Stimulated activated memory B cell treated with anti-CD40 and anti-IgM and Interleukin-4, amounts not matched to agents 10 μg/mL and 1 μg/mL and 100 μg/mL, for 72 hours (primary cell): ENCODE data around the gene ATP6V0E2.

ENCODE experiments used
- ATAC-seq: fragments of 150-1000 bp; cut with Tn5 transposase; 2 replicates; pipeline ENCODE4 v1.10.0; 2021
- H3K27ac Mint-ChIP-seq: one replicate; pipeline ENCODE4 v1.8.0; 2022; ENCODE audit warnings: mild to moderate bottlenecking, mixed read lengths
- H3K27me3 Mint-ChIP-seq: one replicate; pipeline ENCODE4 v1.8.0; 2022; ENCODE audit warnings: mixed read lengths
- H3K36me3 Mint-ChIP-seq: one replicate; pipeline ENCODE4 v1.8.0; 2022; ENCODE audit warnings: mixed read lengths
- H3K4me1 Mint-ChIP-seq: one replicate; pipeline ENCODE4 v1.8.0; 2022; ENCODE audit warnings: mixed read lengths
- H3K4me3 Mint-ChIP-seq: one replicate; pipeline ENCODE4 v1.8.0; 2022; ENCODE audit warnings: mild to moderate bottlenecking, moderate library complexity, mixed read lengths
- H3K9me3 Mint-ChIP-seq: one replicate; pipeline ENCODE4 v1.8.0; 2022; ENCODE audit warnings: mixed read lengths

ATP6V0E2 gene

DNA sequence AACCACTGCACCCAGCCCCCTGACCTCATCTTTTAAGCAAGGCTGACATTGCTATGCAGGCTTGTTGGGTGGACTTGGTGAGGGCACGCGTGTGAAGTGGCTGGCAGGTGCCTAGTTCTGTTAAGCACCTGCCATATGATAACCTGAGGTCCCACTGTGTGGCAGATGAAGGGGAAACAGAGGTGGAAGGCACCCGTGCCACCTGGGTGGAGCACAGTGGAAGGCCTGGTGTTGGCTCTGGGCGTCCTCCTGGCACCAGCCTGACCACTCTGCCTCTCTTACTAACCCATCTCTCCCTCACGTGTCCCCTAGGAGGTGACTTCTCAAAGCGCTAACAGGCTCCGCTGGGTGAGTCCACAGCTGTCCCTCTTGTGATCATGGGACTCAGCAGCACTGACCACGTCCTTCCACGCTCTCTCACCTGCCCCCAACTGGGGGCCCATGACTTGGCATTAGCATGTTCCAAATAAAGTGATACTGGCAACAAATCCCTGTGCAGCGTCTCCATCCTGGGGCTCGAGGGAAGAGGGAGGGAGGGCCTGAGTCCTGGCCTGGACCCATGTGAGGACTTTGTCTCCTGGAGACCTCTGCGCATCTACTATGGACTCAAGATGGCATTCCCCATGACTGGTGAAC lies 40.2 kb upstream of the ATP6V0E2 start:
- no peaks in the 10 kb centered on the region for H3K36me3 Mint-ChIP-seq
- no peak overlapping the region for H3K27ac Mint-ChIP-seq
- H3K9me3 Mint-ChIP-seq = no peaks in the 10 kb centered on the region
- no peak overlapping the region for H3K4me3 Mint-ChIP-seq
- H3K4me1 Mint-ChIP-seq = peaks cover 6% of the 10 kb centered on the region
- no peak for ATAC-seq
- peaks cover 56% of the 10 kb centered on the region for H3K27me3 Mint-ChIP-seq

DNA sequence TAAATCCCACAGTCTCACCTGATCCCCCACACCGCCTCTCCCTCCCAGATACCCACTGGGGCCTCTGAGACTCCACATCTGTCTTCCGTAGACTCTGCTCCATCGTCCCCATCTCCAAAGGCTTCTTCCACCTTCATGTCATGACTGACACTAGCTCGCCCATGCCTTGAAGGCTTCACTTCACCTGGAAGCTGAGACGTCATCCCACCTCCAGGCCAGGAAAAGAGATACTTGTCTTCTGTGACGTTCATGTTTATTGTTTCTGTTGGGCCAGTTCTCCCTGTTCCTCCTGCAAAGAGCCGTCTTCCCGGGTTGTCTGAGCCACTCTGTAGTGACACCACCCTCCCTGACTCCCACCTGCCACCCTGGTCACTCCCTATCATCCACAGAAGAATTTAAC lies 39.2 kb upstream of the ATP6V0E2 start:
- H3K36me3 Mint-ChIP-seq = no peaks in the 10 kb centered on the region
- no peaks in the 10 kb centered on the region for H3K9me3 Mint-ChIP-seq
- ATAC-seq = no peak
- H3K4me3 Mint-ChIP-seq = no peak overlapping the region
- no peak overlapping the region for H3K27ac Mint-ChIP-seq
- H3K27me3 Mint-ChIP-seq = peaks cover 56% of the 10 kb centered on the region
- H3K4me1 Mint-ChIP-seq = peaks cover 16% of the 10 kb centered on the region

DNA sequence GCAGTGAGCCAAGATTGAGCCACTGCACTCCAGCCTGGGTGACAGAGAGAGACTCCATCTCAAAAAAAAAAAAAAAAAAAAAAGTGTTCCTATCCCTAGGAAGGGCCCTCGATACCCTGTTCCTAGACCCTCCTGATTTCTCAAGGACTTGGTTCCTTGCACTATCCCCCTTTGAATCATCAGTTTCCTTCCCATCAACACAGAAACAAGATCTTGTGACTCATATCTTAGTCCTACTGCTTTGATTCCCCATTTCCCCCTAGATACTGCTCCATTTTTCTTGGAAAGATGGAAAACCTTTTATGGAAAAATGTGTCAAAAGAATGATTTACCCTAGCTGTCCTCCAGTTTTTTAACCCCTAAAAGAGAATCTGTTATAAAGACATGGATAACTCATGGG lies 37.3 kb upstream of the ATP6V0E2 start:
- ATAC-seq = no peak
- no peaks in the 10 kb centered on the region for H3K36me3 Mint-ChIP-seq
- peaks cover 39% of the 10 kb centered on the region for H3K27me3 Mint-ChIP-seq
- H3K4me3 Mint-ChIP-seq = no peak overlapping the region
- no peaks in the 10 kb centered on the region for H3K9me3 Mint-ChIP-seq
- no peak overlapping the region for H3K27ac Mint-ChIP-seq
- H3K4me1 Mint-ChIP-seq = peaks cover 23% of the 10 kb centered on the region

- ATAC-seq = no peak
- peaks cover 28% of the 10 kb centered on the region for H3K27me3 Mint-ChIP-seq
- H3K9me3 Mint-ChIP-seq = no peaks in the 10 kb centered on the region
- H3K36me3 Mint-ChIP-seq = no peaks in the 10 kb centered on the region
- H3K27ac Mint-ChIP-seq = peak overlapping the region; percentile 79
- H3K4me3 Mint-ChIP-seq = peak overlapping the region; percentile 87
- peaks cover 23% of the 10 kb centered on the region for H3K4me1 Mint-ChIP-seq
Measured at GRCh38 chr7:149837564-149838223, 36.1 kb upstream of the ATP6V0E2 start.

DNA sequence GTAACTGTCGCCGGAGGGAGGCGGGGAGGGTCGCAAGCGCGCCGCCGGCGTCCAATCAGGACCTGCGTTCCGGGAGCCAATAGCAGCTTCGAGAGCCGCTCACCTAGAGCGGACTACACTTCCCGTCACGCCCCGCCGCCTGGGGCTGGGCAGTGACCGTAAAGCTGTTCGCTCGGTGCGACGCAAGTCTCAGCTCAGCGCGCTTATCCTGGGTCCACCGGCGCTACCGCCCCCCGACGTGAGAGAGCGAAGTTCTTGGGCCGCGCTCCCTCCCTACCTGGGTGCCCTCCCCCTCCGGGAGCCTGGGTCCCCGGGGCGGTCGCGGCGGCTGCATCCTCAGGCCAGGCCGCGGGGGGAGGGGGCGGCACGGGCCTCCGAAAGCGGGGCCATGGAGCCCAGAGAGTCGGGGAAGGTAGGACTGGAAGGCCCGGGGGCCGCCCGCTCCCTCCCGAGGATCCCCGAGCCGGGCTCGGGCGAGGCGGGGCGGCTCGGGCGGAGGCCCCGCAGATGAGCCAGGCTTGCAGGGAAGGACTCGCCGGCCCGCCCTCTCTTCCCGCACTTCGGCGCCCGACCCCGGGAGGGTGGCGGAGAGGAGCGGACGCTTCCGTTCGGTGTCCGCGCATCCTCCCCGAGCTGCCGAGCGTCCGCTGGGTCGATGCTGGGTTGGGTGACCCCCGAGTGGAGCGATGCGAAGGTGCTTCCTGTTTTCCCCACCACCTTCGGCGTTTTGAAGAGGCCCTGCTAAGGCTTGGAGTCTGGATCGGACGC lies 35.4 kb upstream of the ATP6V0E2 start, which contains the start of gene ZNF862:
Gene ZNF862 (plus strand): TSS at position 152 of the 768 bp plus-strand sequence. CDS start 237 bp downstream, at position 389.
- Mint-ChIP-seq H3K4me1 (peaks cover 23% of the 10 kb centered on the region), H3K9me3 (no peaks in the 10 kb centered on the region), H3K27ac (peak within 1 kb of the TSS; percentile 79), H3K4me3 (peak within 1 kb of the TSS; percentile 87), H3K36me3 (no peaks in the 10 kb centered on the region), H3K27me3 (peaks cover 21% of the 10 kb centered on the region)
- ATAC-seq = peak; percentile 99

DNA sequence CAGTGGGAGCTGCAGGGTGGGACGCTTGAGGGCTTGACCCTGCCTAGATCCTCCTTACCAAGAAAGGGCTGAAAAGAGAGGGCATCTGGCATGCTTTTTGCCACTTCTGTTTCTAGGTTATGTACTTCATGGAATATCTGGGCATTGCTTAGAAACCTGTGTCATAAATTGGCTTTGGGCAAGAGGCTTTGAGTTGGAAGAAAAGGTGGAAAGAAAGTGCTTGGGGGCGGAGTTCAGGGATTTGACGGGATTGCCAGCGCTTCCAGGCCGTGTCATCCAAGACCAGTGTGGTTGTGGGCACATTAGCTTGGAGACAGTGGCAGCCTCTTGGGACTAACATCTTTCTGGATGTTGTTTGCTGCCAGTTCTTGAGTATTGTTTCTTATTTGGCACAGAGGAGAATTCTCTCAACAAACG lies 34.8 kb upstream of the ATP6V0E2 start:
- H3K4me1 Mint-ChIP-seq = peaks cover 23% of the 10 kb centered on the region
- no peaks in the 10 kb centered on the region for H3K36me3 Mint-ChIP-seq
- no peak for ATAC-seq
- peaks cover 15% of the 10 kb centered on the region for H3K27me3 Mint-ChIP-seq
- H3K27ac Mint-ChIP-seq = peak overlapping the region; percentile 79
- peak overlapping the region; percentile 87 for H3K4me3 Mint-ChIP-seq
- no peaks in the 10 kb centered on the region for H3K9me3 Mint-ChIP-seq

DNA sequence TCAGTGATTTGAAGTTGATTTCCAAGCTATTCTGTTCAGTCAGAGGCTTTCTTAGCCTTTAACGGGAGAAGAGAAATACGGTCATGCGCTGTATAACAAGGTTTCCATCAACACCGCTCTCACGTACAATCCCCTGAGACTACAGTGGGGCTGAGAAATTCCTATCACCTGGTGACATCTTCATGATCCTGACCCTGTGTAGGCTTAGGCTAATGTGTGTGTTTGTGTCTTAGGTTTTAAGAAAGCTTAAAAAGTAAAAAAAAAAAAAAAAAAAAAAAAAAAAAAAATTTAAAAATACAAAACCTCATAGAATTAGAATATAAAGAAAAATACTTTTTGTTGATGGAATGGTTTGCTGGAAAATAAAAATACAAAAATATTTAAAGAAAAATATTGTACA lies 33.8 kb upstream of the ATP6V0E2 start:
- Mint-ChIP-seq H3K27ac (no peak overlapping the region), H3K27me3 (peaks cover 6% of the 10 kb centered on the region), H3K4me1 (peaks cover 23% of the 10 kb centered on the region), H3K4me3 (peak overlapping the region; percentile 87), H3K9me3 (no peaks in the 10 kb centered on the region), H3K36me3 (no peaks in the 10 kb centered on the region)
- no peak for ATAC-seq

DNA sequence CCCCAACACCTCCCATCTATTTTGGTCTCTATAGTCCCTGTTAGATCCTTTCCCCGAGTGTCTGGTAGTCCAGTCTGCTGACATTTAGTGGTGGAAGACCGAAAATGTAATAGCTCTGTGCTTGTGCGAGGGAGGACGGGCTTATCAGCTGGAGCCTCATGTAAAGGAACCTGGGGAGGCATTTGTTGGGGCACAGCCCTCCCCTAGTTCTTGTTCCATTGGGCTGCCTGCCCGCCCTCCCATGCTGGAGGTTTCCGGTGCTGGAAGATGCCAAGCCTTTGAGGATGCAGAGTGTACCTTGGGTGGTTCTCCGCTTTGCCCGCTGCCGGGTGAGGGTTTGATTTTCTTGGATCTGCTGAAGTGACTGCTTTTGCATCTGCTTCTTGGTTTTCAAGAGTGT lies 30.2 kb upstream of the ATP6V0E2 start:
- Mint-ChIP-seq H3K9me3 (no peaks in the 10 kb centered on the region), H3K4me3 (no peak overlapping the region), H3K27ac (no peak overlapping the region), H3K27me3 (no peaks in the 10 kb centered on the region), H3K4me1 (peaks cover 36% of the 10 kb centered on the region), H3K36me3 (no peaks in the 10 kb centered on the region)
- ATAC-seq = no peak

DNA sequence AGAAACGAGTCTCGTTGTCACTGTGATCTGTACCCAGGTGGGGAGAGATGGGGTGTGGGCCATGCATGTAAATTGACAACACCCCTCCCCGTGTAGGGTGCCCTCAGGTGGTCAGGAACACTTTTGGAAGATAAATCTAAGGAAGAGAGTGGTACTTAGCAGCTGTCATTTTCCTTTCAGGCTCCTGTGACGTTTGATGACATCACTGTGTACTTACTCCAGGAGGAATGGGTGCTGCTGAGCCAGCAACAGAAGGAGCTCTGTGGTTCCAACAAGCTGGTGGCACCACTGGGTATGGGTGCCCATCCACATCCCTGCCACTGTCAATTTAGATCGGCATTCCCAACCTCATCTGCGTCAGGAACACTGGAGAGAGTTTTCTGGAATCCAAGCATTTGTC lies 29.3 kb upstream of the ATP6V0E2 start:
- H3K9me3 Mint-ChIP-seq = no peaks in the 10 kb centered on the region
- H3K27ac Mint-ChIP-seq = no peak overlapping the region

GRCh38 chr7:149845257-149845980 lies 28.4 kb upstream of the ATP6V0E2 start:
- no peak overlapping the region for H3K27ac Mint-ChIP-seq
- ATAC-seq = no peak
- H3K9me3 Mint-ChIP-seq = no peaks in the 10 kb centered on the region
- no peak overlapping the region for H3K4me3 Mint-ChIP-seq
- peaks cover 23% of the 10 kb centered on the region for H3K4me1 Mint-ChIP-seq
- no peaks in the 10 kb centered on the region for H3K27me3 Mint-ChIP-seq
- H3K36me3 Mint-ChIP-seq = no peaks in the 10 kb centered on the region

More for the DNA sequence above, 29.3 kb upstream of the ATP6V0E2 start:
- Mint-ChIP-seq H3K4me1 (peaks cover 28% of the 10 kb centered on the region), H3K36me3 (no peaks in the 10 kb centered on the region), H3K27me3 (no peaks in the 10 kb centered on the region), H3K4me3 (no peak overlapping the region)
- ATAC-seq = no peak

GRCh38 chr7:149846021-149846420 lies 27.7 kb upstream of the ATP6V0E2 start:
- Mint-ChIP-seq H3K27ac (no peak overlapping the region), H3K4me1 (peaks cover 20% of the 10 kb centered on the region)

DNA sequence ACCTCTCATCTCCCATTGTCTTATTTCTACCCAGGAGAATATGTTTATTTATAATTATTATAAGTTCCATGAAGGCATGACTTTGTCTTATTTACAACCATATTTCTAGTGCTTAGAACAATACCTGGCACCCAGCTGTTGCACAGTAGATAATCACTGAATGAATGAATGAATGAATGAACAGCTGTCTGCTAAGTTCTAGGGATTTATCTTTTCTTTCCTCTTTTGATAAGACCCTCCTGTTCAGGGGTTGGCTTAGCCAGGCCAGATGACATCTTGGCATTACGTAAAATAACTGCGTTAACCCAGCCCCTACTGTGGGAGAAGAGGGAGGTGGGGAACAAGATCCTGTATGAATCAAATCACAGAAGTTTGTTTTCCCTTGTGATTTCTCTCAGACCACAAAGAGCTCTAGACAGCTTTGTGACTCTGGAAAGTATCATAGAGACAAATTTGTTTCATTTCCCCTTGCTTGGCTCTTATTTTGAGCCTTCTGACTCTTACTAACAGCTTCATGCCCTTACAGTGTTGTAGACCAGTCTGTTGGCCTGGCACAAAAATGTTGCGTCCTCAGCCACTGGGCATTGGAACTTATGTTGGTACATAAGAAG lies 27.2 kb upstream of the ATP6V0E2 start:
- peak overlapping the region; percentile 11 for H3K4me3 Mint-ChIP-seq
- peaks cover 20% of the 10 kb centered on the region for H3K4me1 Mint-ChIP-seq
- H3K27ac Mint-ChIP-seq = peak overlapping the region; percentile 70
- no peaks in the 10 kb centered on the region for H3K9me3 Mint-ChIP-seq
- no peaks in the 10 kb centered on the region for H3K27me3 Mint-ChIP-seq
- peak; percentile 95 for ATAC-seq
- H3K36me3 Mint-ChIP-seq = no peaks in the 10 kb centered on the region

More at GRCh38 chr7:149846021-149846420, 27.7 kb upstream of the ATP6V0E2 start:
- Mint-ChIP-seq H3K9me3 (no peaks in the 10 kb centered on the region), H3K27me3 (no peaks in the 10 kb centered on the region), H3K36me3 (no peaks in the 10 kb centered on the region), H3K4me3 (no peak overlapping the region)
- no peak for ATAC-seq

DNA sequence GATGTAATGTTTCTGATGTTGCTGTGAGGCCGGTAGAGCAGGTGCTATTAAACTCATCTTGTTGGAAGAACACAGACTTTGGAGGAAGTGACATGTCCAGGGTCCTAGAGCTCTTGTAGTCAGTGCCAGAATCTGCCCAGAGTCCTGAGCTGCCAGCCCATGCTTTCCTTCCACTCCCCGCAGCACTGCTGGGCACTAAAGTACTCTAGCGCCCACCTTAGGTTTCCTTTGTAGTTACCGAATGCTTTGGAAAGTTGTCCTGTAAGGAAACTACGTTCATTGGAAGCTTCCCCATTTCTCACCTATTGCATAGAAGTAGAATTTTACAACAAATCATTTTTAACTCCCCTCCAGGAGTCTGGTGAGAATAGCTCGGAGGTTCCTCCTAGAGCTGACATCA lies 24.6 kb upstream of the ATP6V0E2 start:
- Mint-ChIP-seq H3K9me3 (no peaks in the 10 kb centered on the region), H3K4me3 (no peak overlapping the region), H3K27me3 (no peaks in the 10 kb centered on the region), H3K4me1 (peaks cover 20% of the 10 kb centered on the region), H3K36me3 (peaks cover 11% of the 10 kb centered on the region), H3K27ac (no peak overlapping the region)
- no peak for ATAC-seq

DNA sequence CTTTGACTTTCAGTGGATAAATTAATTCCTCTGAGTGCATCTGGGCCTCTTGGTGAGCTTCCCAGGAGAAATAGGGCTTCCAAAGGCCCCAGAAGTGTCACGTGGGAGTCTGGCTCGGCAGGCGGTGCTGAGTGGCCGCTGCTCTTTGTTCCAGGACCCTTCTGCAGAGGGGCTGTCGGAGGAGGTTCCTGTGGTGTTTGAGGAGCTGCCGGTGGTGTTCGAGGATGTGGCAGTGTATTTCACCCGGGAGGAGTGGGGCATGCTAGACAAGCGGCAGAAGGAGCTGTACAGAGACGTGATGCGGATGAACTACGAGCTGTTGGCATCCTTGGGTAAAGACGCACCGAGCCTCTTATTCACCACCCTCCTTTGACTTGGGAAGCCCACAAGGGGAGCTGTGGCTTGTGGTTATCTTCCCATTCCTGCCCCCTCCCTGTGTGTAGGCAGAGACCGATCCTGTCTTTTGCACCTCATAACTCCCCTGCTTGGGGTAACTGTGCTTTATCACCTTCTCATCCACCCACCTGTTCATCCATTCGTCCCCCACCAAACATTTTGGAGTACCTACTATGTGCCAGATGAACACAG lies 23.7 kb upstream of the ATP6V0E2 start:
- H3K9me3 Mint-ChIP-seq = no peaks in the 10 kb centered on the region
- H3K4me1 Mint-ChIP-seq = peaks cover 20% of the 10 kb centered on the region
- ATAC-seq = no peak
- no peak overlapping the region for H3K4me3 Mint-ChIP-seq
- no peaks in the 10 kb centered on the region for H3K27me3 Mint-ChIP-seq
- peaks cover 12% of the 10 kb centered on the region for H3K36me3 Mint-ChIP-seq
- H3K27ac Mint-ChIP-seq = no peak overlapping the region
